Heart left ventricle (tissue), 13 donors: Measurements from ENCODE around the gene PLEKHG4B.

Source experiments
- POLR2A ChIP-seq, 2 donors: fragments of 450-650 bp; IDR thresholded peaks; one replicate each; pipeline ENCODE4 v1.6.1; 2017; ENCODE audit warnings: antibody characterized with exemption in 2 of 2, mild to moderate bottlenecking in 2 of 2, moderate library complexity in 2 of 2
- TF ChIP-seq, protein P1 (sequence below), 12 donors: fragments of 200-600 bp; sonication (generic) in 4 of 12; IDR thresholded peaks; one replicate each; pipeline versions ENCODE4 v1.5.0 to v1.8.0; 2018 to 2022; ENCODE audit warnings: antibody characterized with exemption in 12 of 12, mild to moderate bottlenecking in 5 of 12
- donor health status: ischemic (EF 13 %, LVEDD 7.1; RV severe dilation, severe dysfunction).
- donor health status: DM: no; HTN: yes; CAD: no.
- donor health status: DM: no; HTN: no; CAD: no.
- donor health status: ischemic (EF 25% LVEDD 6.9; RV normal size, moderate dysfunction).
- donor health status: ischemic (EF 25% LVEDD 5.7; RV mildly dilated, moderate dysfunction).
- donor health status: ischemic (EF 35%, LVEDD 5.7; RV mildly dilated, moderate dysfunction).
- donor health status: nonischemic (EF 11% LVEDD 7.7; RV severe dilation, severe dysfunction).
- donor health status: DM: yes; HTN: yes; CAD: no.
- donor health status: PGD.
- donor health status: ischemic (EF 29% LVEDD 5.4; RV normal size, mild dysfunction).
- donor health status: nonischemic (EF 23%, LVEDD 6.1; RV moderate dilation, normal function).

GRCh38 chr5:83029-83428 is 8.9 kb upstream of the PLEKHG4B start:
- TF ChIP-seq, protein P1, sequence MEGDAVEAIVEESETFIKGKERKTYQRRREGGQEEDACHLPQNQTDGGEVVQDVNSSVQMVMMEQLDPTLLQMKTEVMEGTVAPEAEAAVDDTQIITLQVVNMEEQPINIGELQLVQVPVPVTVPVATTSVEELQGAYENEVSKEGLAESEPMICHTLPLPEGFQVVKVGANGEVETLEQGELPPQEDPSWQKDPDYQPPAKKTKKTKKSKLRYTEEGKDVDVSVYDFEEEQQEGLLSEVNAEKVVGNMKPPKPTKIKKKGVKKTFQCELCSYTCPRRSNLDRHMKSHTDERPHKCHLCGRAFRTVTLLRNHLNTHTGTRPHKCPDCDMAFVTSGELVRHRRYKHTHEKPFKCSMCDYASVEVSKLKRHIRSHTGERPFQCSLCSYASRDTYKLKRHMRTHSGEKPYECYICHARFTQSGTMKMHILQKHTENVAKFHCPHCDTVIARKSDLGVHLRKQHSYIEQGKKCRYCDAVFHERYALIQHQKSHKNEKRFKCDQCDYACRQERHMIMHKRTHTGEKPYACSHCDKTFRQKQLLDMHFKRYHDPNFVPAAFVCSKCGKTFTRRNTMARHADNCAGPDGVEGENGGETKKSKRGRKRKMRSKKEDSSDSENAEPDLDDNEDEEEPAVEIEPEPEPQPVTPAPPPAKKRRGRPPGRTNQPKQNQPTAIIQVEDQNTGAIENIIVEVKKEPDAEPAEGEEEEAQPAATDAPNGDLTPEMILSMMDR (IDR thresholded peaks at IDR 0.05), result no peak
- TF ChIP-seq POLR2A (IDR thresholded peaks at IDR 0.05), result no peak
